LNCAP (cell line): Measurements from ENCODE around the gene GTF2H3.

Experiments
- CTCF ChIP-seq: fragments of 450-650 bp; IDR thresholded peaks from 2 replicates; pipeline ENCODE4 v1.5.1; 2017; ENCODE audit warnings: mild to moderate bottlenecking

The GTF2H3 gene

GRCh38 chr12:123617580-123617979, 16.0 kb upstream of the GTF2H3 start:
- TF ChIP-seq CTCF, result no peak

GRCh38 chr12:123621101-123621500, 12.5 kb upstream of the GTF2H3 start:
- TF ChIP-seq CTCF, result no peak

- no peak for TF ChIP-seq CTCF
Observed at GRCh38 chr12:123621619-123622530, 11.8 kb upstream of the GTF2H3 start.

- TF ChIP-seq CTCF, result no peak
Observed at GRCh38 chr12:123634142-123634561, 523 bp downstream of the GTF2H3 start.

GRCh38 chr12:123643911-123644310, 10.3 kb downstream of the GTF2H3 start:
- no peak for TF ChIP-seq CTCF

GRCh38 chr12:123645380-123645779, 11.8 kb downstream of the GTF2H3 start:
- no peak for TF ChIP-seq CTCF

- TF ChIP-seq CTCF, result no peak
Observed at GRCh38 chr12:123645878-123646277, 12.2 kb downstream of the GTF2H3 start.
